HT-29 (cell line): Measurements from ENCODE around the gene ZNF254. TPM values are rescaled to one million over a fixed set of nuclear protein-coding genes. Genes with fewer than 3 reads are reported as not detected.
"Not testable (repeated sequence)": the region's sequence is repeated elsewhere in the genome, so short reads cannot be mapped to it uniquely, and the experiment has no call there.

ENCODE experiments used
- DNase-seq: peaks from one replicate; pipeline ENCODE4 v3.0.0-alpha.2; 2015; ENCODE audit warnings: low spot score
- total RNA-seq: library from RNA; depleted of rRNA; stranded (reverse); fragments of >200 nt; shearing (Covaris generic); gene quantifications from 2 replicates; pipeline ENCODE4 v1.2.3, GENCODE V29; 2014

ZNF254 gene
- total RNA-seq, 1 experiment from 2014 or later, result 1.0 TPM

DNA sequence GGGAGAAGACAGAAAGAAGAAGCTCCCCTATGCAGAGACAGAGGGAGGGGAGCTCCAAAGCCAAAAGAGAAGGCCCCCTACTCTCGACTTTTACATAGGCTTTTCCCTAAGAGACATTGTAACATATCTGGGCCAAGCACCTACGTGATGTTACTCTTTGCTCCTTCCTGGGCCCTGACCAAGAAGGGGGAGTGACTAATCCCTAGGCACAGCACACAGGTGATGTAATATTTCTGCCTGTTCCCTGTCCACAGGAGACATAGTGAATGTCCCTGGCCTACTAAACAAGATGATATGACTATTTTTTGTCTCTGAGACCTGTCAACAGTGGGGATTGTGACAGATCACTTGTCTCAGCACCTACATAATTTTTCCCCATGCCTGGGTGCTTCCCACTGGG lies 15.9 kb upstream of the ZNF254 start:
- DNase-seq, result no peak

DNA sequence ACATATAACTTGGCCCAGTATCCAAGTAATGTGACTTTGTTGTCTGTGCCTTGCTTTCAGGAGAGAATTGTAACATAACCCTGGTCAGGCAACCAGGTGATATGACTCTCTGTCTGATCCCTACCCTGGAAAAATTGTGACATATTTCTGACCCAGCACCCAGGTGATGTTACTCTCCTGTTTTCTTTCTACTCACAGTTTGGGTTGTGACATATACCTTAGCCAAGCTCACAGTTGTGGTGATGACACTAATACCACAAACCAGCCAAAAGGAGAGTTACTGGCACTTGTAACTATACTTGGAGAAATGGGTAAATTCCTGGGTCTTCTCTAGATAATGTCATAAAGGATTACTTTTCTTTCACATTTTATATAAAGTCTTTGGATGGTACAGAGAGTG lies 14.3 kb upstream of the ZNF254 start:
- DNase-seq, result no peak

DNA sequence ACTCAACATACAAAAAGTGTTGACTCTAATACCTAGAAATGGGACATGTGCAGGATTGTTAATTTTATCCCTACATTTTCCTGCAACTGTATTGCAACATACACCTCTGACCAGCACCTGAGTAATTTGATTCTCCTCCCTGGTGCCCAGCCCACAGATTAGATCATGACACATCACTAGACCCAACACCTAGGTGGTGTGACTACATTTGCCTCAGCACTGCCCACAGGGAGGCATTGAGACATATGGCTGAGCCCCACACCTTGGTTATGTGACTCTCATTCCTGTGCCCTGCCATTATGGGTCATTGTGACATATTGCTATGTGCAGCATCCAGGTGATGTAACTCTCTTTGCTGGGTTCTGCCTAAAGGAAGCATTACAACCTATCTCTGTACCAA lies 13.2 kb upstream of the ZNF254 start:
- no peak for DNase-seq

DNA sequence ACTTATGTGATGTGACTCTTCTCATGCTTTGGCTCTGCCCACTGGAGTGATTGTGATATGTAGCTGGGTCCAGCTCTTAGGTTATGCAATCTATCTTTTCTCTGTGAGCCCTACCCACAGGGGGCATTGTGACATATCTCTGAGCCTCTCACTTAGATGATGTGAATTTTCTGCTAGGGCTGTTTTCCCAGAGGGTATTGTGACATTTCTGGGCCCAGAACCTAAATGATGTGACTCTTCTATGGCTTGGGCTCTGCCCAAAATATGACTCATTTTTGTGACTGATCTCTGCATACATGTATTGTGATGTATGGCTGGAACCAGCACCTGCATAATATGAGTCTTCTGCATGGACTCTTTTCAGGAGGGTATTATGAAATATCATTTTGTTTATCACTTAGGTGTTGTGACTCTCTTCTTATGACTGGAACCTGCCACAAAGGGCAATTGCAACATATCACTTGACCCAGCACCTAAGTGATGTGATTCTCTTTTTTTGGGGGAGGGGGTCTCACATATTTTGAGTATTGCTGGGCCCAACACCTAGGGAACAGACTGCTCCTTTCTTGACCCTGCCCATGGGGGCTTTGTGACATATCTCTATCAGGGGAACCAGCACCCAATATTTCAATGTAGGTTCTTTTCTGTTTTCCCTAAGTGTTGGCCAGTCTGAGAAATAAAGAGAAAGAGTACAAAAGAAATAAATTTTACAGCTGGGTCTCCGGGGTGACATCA lies 12.1 kb upstream of the ZNF254 start:
- no peak for DNase-seq

DNA sequence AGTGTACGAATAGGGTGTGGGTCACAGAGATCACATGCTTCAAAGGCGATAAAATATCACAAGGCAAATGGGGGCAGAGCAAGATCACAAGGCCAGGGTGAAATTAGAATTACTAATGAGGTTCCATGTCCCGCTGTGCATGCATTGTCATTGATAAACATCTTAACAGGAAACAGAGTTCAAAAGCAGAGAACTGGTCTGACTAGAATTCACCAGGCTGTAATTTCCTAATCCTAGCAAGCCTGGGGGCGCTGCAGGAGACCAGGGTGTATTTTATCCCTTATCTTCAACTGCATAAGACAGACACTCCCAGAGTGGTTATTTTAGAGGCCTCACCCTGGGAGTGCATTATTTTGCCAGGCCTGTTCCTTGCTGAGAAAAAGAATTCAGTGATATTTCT lies 11.5 kb upstream of the ZNF254 start:
- DNase-seq, result not testable (repeated sequence)

DNA sequence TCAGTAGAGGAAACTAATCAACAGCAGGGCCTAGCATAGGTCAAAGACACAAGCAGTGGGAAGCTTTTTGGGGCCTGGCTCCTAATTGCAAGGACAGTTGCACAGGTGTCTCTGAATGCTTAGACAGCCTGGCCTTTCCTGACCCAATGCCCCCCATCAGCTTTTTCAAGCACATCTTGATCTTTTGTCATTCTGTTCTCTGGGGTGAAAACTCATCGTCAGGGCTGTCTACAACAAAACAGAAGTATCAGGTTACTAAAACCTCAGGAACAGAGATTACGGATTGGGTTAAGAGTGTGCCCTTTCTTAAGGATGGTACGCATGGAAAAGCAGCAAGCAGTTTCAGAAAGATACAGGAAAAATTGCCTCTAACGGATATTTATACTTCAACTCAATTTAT lies 8.3 kb upstream of the ZNF254 start:
- DNase-seq, result no peak

DNA sequence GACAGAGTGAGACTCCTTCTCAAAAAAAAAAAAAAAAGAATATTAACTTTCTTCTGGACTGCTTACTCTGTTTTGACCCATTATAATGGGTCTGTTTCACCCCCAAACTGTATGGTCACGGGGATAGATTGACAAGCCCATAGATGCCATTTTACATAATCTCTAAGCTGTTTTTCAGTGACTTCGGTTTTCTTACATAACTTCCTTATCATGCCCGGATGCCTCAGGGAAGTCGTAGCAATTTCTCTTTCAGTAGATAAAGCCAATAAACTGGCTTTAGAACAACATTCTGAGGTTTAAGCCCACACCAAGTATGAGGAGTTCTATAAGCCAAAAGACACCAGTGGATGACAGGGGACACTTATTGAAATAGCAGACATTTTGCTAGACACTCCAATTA lies 5.9 kb upstream of the ZNF254 start:
- no peak for DNase-seq

DNA sequence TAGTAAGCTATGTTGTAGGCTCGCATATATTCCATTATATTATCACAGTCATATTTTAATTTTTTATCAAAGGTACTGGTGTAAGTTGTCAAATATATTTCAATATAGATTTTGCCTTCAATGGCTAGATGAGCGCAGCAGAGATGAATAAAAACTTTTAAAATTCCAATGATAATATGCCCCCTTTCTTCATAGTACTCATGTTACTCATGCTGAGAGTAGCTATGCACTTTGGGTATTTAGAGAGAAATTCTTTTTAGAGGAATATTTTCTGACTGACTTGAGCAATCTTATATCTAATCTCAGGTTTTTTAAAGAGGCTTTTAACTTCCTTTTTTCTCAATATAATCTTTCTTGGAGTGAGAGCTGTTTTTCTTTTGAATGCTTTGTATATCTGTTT lies 11.4 kb downstream of the ZNF254 start:
- no peak for DNase-seq

DNA sequence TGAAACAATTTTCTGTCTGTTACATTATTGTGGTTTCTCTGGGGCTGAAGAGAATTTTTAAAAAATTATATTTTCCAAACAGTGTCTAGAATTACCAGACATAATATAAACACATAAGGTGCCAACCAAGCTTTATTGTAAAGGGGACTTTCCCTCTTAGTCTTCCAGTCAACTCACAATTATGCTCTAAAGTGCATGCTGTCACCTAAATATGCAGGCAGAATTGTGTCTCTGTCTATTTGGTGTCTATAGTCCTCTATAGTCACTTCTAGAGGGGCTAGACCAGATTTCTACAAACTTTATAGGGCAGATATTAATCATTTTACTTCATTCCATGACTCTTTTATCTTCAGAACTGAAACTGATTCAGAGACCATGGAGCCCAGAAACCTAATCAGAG lies 12.8 kb downstream of the ZNF254 start:
- DNase-seq, result no peak

DNA sequence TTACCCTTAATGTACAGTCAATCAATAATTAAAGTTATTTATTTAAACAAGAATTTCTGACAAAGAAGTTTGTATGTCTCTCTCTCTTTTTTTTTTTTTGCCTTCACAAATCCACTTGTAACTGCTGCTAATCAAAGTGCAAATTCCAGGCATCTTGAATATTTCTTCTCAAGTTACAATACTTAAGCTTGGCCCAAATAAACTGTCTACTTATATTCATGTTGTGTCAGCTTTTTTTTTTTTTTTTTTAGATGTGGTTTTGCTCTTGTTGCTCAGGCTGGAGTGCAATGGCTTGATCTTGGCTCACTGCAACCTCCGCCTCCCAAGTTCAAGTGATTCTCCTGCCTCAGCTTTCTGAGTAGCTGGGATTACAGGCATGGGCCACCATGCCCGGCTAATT lies 13.6 kb downstream of the ZNF254 start:
- DNase-seq, result not testable (repeated sequence)

DNA sequence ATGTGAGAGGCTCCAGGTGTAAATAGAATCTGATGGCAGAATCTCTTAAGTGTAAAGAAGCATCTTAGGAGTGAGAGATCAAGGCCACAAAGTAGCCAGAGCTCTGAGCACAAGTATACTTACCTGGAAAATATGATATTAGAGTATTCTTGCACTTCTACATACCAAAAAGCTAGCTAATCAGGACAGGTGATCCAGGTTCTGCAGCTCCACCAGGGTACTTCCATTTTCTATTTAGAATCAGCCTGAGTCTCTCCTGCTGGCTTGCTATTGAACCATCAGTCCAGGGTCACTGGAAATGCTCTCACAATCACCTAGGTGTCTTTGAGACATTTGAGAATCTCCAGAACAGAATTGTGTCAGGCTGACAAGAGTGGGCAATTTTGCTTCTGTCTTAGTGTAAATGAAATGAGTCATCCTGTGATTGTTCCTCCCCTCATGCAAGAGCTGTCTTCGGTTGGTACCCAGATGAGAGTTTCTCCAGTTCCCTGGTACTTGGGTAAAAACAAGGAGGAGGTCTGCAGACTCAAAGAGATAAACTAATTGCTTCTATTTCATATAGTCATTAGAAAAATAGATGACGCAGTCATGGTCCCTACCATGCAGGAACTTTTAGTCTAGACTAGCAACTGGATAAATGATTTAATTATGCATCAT lies 14.6 kb downstream of the ZNF254 start:
- DNase-seq, result no peak

DNA sequence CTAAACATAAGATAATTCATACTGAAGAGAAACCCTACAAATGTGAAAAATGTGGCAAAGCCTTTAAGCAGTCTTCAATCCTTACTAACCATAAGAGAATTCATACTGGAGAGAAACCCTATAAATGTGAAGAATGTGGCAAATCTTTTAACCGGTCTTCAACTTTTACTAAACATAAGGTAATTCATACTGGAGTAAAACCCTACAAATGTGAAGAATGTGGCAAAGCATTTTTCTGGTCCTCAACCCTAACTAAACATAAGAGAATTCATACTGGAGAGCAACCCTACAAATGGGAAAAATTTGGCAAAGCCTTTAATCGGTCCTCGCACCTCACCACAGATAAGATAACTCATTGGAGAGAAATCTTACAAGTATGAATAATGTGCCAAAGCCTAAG lies 40.6 kb downstream of the ZNF254 start:
- no peak for DNase-seq

DNA sequence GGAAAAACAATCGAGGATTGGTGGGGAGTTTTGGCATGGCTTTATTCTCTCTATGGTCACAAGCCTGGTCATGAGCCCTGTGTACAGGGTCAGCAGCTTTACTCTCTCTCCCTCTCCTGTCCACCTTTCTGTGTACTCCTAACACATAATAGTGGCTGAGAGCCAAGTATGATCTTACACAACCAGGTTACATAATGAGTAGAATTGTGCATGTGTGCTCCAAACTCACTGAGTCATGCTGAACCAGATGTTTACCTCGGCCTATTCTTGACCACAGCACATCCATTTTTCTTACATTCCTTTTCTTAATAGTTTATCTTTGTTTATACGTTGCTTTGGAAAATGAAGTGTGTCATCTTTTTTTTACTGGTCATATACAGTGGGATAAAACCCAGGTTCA lies 53.1 kb downstream of the ZNF254 start:
- no peak for DNase-seq

DNA sequence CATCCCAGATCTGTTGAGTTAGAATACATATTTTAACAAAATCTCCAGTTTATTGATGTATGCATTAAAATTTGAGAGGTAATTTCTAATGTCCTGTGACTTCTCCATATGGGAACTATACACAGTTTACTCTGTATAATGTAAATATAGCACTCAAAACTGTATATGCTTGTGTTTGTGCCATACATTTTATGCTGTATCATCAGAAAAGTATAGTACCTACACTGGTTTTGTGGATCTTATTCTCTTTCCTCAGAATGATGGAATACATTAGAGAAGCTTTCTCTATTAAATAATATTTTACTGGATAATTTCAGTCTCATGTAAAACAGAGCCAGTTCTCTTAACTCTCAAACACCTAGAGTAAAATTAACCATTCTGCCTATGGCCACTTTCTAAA lies 53.6 kb downstream of the ZNF254 start:
- no peak for DNase-seq

DNA sequence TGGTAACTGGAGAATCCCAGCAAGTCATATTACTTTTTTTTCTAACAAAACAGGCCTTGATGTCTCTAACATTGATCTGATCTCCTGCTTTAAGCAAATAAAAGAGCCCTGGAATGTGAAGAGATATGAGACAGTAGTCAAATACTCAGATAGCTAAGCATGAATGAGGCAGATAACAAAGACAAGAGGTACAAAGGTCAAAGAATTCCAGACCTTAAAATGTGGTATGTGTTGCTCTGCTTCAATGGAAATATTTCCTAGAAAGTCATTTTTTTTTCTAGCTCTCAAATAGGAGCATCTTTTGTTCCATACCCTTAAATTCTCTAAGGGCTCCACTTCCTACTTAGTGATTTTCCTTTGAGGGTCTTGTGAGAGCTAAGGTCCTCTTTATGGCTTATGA lies 54.6 kb downstream of the ZNF254 start:
- DNase-seq, result no peak

DNA sequence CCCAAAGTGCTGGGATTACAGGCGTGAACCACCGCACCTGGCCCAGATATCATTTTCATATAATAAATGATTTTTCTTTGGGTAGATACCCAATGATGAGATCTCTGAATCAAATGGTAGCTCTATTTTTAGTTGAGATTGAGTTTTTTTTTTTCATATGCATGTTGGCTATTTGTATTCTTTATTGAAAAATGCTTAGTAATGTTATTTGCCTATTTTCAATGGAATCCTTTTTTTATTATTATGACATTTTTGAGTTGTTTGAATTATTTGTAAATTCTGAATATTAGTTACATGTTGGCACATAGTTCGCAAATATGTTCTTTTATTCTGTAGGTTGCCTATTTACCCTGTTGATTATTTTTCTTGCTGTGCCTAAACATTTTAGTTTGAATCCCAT lies 55.8 kb downstream of the ZNF254 start:
- no peak for DNase-seq

DNA sequence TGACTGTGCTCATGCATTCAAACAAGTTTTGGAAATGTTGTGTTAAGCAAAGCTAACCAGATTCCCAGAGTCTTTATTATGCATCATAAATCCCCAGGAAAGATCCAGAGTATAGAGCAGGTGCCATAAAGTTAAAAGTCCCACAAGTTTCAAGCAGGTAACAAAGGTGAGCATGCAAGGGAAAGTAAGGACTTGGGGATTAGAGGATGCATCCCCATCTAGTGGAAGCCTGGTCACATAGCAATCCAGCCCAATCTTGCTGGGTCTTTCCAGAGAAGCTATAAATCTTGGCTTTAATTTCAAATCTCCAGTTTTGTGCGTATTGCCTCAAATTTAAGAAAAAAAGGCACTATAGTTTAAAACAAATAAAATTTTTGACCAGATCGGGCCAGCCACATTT lies 72.7 kb downstream of the ZNF254 start:
- DNase-seq, result peak; percentile 34

DNA sequence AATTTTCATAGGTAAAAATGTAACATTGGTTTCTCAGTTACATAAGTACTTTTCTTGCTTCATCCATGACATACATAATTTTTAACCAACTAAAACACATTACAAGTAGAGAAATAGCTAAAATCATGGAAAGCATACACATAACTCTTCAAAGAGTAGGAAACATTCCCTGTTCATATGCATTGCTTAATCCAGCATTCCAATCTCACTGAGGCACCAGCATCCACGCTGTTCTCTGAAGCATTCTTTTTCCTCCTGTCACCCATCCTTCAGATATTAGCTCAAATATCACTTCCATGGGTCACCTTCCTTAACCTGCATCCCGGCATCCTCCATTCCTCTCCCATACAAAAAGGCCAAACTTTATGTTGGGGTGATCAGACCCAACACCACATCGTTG lies 79.1 kb downstream of the ZNF254 start:
- DNase-seq, result no peak

DNA sequence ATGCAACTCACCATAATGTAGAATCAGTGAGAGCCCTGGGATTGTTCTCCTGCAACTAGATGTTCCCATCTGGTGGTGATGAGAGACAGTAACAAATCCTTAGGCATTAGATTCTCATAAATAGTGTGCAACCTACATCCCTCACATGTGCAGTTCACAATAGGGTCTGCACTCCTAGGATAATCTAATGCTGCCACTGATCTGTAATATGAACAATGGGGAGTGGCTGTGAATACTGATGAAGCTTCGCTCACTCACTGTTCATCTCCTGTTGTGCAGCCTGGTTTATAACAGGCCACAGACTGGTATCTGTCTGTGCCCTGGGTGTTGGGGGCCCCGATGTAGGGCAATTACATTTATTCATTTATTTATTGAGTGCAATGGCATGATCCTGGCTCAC lies 86.9 kb downstream of the ZNF254 start:
- DNase-seq, result no peak

DNA sequence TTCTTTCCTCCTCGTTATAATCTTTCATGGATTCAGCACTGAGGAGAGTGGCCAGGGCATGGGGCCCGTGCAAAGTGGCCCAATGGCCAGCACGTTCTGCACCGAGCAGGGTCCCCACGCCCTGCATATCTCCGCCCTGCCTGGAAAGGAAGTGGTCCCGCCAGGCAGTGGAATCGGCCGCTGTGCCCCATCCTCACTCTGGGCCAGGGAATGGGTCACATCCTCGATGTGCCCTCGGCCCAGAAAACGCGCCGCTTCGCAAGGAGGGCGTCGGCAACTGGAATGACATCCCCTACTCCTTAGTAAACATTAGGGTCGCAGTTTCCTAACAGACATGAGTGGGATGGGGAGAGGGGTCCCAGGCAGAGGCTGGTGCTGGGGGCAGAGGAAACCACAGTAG lies 90.7 kb downstream of the ZNF254 start:
- no peak for DNase-seq

DNA sequence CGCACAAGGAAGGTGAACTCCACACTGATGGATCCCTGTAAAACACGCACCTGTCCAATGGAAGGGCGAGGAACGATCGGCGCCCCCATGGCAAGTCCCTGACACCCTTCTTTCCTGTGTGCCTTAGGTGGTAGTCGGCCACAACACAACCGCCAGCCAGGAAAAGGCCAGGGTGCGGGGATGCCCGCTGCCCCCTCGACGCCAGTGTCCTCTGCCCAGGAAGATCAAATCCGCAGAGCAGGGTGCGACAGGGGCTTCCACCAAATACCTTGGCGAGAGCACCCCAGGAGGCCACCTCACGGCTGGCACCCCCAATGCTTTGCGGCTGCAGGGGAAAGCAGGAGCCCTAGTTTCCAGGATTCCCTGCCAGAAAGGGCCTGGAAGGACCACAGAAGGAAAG lies 91.2 kb downstream of the ZNF254 start:
- no peak for DNase-seq
